Peyer's patch (tissue), 4 donors: ENCODE results near the gene PROSER1.

Experiments
- POLR2A ChIP-seq, 2 donors: fragments of 450-650 bp; IDR thresholded peaks; one replicate each; pipeline ENCODE4 v1.5.1; 2017; ENCODE audit warnings: antibody characterized with exemption in 2 of 2, mild to moderate bottlenecking in 2 of 2, moderate library complexity in 2 of 2
- TF ChIP-seq, protein P1 (sequence below), 6 experiments: fragments of 450-650 bp in 4 of 6; fragments of 200-600 bp in 2 of 6; sonication (generic) in 1 of 6; IDR thresholded peaks; one replicate each; pipeline ENCODE4 v1.5.1; 2017 to 2019; ENCODE audit warnings: antibody characterized with exemption in 6 of 6, mild to moderate bottlenecking in 3 of 6, moderate library complexity in 1 of 6

DNA sequence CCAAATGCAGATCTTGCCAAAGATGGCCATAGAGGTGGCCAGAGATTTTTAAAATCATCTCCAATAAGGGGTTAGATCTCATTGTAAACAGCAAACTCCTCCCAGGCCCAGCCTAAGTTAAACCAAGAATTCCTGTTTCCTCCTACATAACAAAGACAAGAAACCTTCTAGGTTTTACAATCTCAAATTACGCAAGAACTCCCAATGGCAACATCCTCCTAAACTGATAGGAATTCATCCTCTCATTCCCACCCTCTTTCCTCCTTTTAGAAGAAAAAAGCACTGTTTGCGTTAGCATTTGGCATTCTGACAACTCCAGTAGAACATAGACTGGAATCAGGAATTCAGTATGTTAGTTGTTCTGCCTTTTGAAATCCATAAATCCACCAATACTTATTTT, 14.6 kb downstream of the PROSER1 start:
- TF ChIP-seq, protein P1, sequence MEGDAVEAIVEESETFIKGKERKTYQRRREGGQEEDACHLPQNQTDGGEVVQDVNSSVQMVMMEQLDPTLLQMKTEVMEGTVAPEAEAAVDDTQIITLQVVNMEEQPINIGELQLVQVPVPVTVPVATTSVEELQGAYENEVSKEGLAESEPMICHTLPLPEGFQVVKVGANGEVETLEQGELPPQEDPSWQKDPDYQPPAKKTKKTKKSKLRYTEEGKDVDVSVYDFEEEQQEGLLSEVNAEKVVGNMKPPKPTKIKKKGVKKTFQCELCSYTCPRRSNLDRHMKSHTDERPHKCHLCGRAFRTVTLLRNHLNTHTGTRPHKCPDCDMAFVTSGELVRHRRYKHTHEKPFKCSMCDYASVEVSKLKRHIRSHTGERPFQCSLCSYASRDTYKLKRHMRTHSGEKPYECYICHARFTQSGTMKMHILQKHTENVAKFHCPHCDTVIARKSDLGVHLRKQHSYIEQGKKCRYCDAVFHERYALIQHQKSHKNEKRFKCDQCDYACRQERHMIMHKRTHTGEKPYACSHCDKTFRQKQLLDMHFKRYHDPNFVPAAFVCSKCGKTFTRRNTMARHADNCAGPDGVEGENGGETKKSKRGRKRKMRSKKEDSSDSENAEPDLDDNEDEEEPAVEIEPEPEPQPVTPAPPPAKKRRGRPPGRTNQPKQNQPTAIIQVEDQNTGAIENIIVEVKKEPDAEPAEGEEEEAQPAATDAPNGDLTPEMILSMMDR (IDR thresholded peaks at IDR 0.05), result no peak
- TF ChIP-seq POLR2A (IDR thresholded peaks at IDR 0.05), result no peak
